Astrocyte (in vitro differentiated cells and primary cell): ENCODE measurements around the gene ZMIZ1. TPM values are rescaled to one million over a fixed set of nuclear protein-coding genes. Genes with fewer than 3 reads are reported as not detected.

Source experiments
- DNase-seq: peaks from one replicate; pipeline ENCODE4 v3.0.0-alpha.2; 2010; ENCODE audit warnings: low read depth
- FAIRE-seq: peaks from 2 replicates; lab custom pipeline; 2011; peaks lifted over from hg19 to GRCh38; lab: Jason Lieb, UNC
- H2AFZ ChIP-seq: 2 replicates; pipeline ENCODE4 v1.6.0; 2012; ENCODE audit warnings: low read depth, low read length, inconsistent platforms
- H3K27ac ChIP-seq: 2 replicates; pipeline ENCODE4 v1.5.1; 2011; ENCODE audit warnings: low read depth, low read length, inconsistent platforms
- H3K27me3 ChIP-seq: 2 replicates; pipeline ENCODE4 v1.6.0; 2011; ENCODE audit warnings: low read length, inconsistent platforms; ENCODE audit not compliant: insufficient read depth
- H3K36me3 ChIP-seq: 2 replicates; pipeline ENCODE4 v1.5.1; 2011; ENCODE audit warnings: low read length, inconsistent platforms; ENCODE audit not compliant: insufficient read depth
- H3K4me1 ChIP-seq: 2 replicates; pipeline ENCODE4 v1.5.1; 2011; ENCODE audit warnings: low read length, inconsistent platforms; ENCODE audit not compliant: insufficient read depth
- H3K4me2 ChIP-seq: 2 replicates; pipeline ENCODE4 v1.6.0; 2012; ENCODE audit warnings: low read length, inconsistent platforms
- H3K4me3 ChIP-seq: 2 replicates; pipeline ENCODE4 v1.5.1; 2011; ENCODE audit warnings: low read depth, mild to moderate bottlenecking, low read length, inconsistent platforms; ENCODE audit not compliant: insufficient read depth
- H3K79me2 ChIP-seq: 2 replicates; pipeline ENCODE4 v1.6.0; 2012; ENCODE audit warnings: mild to moderate bottlenecking, low read length, inconsistent platforms; ENCODE audit not compliant: insufficient read depth
- H3K9ac ChIP-seq: 2 replicates; pipeline ENCODE4 v1.6.0; 2012; ENCODE audit warnings: mild to moderate bottlenecking, low read length, inconsistent platforms
- H3K9me3 ChIP-seq: 2 replicates; pipeline ENCODE4 v1.5.1; 2012; ENCODE audit warnings: low read depth, mild to moderate bottlenecking, low read length, inconsistent platforms; ENCODE audit not compliant: insufficient read depth
- H4K20me1 ChIP-seq: 2 replicates; pipeline ENCODE4 v1.6.0; 2012; ENCODE audit warnings: low read length, inconsistent platforms; ENCODE audit not compliant: insufficient read depth
- H3K27ac Mint-ChIP-seq: one replicate; pipeline ENCODE4 v1.8.0; 2021; ENCODE audit warnings: mild to moderate bottlenecking, mixed read lengths; ENCODE audit not compliant: unreplicated experiment
- H3K27me3 Mint-ChIP-seq: one replicate; pipeline ENCODE4 v1.8.0; 2021; ENCODE audit warnings: low read depth, mixed read lengths; ENCODE audit not compliant: unreplicated experiment
- H3K36me3 Mint-ChIP-seq: one replicate; pipeline ENCODE4 v1.8.0; 2021; ENCODE audit warnings: low read depth, mixed read lengths; ENCODE audit not compliant: unreplicated experiment
- H3K4me1 Mint-ChIP-seq: one replicate; pipeline ENCODE4 v1.8.0; 2021; ENCODE audit warnings: low read depth, mixed read lengths; ENCODE audit not compliant: unreplicated experiment
- H3K4me3 Mint-ChIP-seq: one replicate; pipeline ENCODE4 v1.8.0; 2021; ENCODE audit warnings: mild to moderate bottlenecking, moderate library complexity, mixed read lengths; ENCODE audit not compliant: unreplicated experiment
- H3K9me3 Mint-ChIP-seq: one replicate; pipeline ENCODE4 v1.8.0; 2021; ENCODE audit warnings: mild to moderate bottlenecking, mixed read lengths; ENCODE audit not compliant: unreplicated experiment
- CTCF ChIP-seq: IDR thresholded peaks from 2 replicates; pipeline ENCODE4 v1.5.1; 2011; ENCODE audit warnings: low read depth, mild to moderate bottlenecking, inconsistent platforms, low read length, moderate library complexity; ENCODE audit not compliant: insufficient read depth
- EZH2 ChIP-seq: IDR thresholded peaks from 2 replicates; pipeline ENCODE4 v1.6.1; 2012; ENCODE audit warnings: mild to moderate bottlenecking, low read length, inconsistent platforms; ENCODE audit not compliant: insufficient read depth
- total RNA-seq: library from RNA; stranded (reverse); gene quantifications from 2 replicates; pipeline ENCODE4 v1.2.1, GENCODE V29; 2021

Gene ZMIZ1
- total RNA-seq, 1 donor from 2014 or later = 45.5 TPM

DNA sequence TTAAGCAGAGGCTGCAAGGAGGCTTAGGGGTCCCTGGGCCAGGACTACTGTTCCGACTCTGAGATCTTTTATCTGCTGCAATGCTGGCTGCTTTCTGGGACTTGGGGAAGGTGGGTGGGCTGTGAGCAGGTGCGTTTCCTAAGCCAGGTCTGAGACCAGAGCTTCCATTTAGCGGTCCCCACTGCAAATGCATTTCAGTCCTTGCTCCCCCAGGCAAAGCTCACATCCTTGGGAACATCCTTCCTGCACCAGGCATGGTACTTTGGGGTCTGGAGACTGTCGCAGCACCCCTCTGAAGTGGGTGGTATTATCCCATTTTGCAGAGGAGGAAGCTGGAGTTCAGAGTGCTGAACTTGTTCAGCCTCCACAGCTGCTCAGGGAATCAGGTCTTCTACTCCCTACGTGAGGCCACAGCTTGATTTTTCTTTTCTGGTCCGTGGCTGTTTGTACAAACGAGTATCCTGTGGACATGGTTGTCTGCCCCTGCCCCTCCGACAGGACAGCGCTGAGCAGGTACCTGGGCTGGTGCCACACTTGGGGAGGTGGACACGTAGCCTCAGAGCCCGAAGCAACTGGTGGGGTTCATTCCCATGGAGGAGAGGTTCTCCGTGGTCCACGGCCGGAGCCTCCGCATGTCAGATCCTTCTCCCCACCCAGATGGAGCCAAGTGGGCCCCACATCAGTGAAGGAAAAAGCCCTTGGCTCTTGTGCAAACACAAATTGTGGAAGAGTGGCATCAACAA, 20.0 kb downstream of the ZMIZ1 start:
- DNase-seq (no peak), FAIRE-seq (no peak)
- Histone ChIP-seq H3K4me2 (no peak overlapping the region), H3K27me3 (no peaks in the 10 kb centered on the region), H2AFZ (no peak overlapping the region), H3K9ac (no peak overlapping the region), H3K79me2 (peaks cover 99% of the 10 kb centered on the region), H3K9me3 (no peaks in the 10 kb centered on the region), H3K36me3 (no peaks in the 10 kb centered on the region), H3K4me3 (no peak overlapping the region), H4K20me1 (peaks cover 96% of the 10 kb centered on the region), H3K27ac (no peak overlapping the region), H3K4me1 (peaks cover 38% of the 10 kb centered on the region)
- Mint-ChIP-seq H3K27me3 (no peaks in the 10 kb centered on the region), H3K4me1 (peaks cover 28% of the 10 kb centered on the region), H3K36me3 (peaks cover 5% of the 10 kb centered on the region), H3K9me3 (no peaks in the 10 kb centered on the region), H3K27ac (no peak overlapping the region), H3K4me3 (no peak overlapping the region)
- no peak for TF ChIP-seq CTCF
- TF ChIP-seq EZH2 = no peak

- Mint-ChIP-seq H3K27ac (peak overlapping the region; percentile 80), H3K27me3 (no peaks in the 10 kb centered on the region), H3K9me3 (no peaks in the 10 kb centered on the region), H3K4me3 (no peak overlapping the region), H3K36me3 (peaks cover 2% of the 10 kb centered on the region), H3K4me1 (peaks cover 24% of the 10 kb centered on the region)
- Histone ChIP-seq H3K9ac (no peak overlapping the region), H3K4me3 (no peak overlapping the region), H4K20me1 (peaks cover 96% of the 10 kb centered on the region), H3K9me3 (no peaks in the 10 kb centered on the region), H3K4me2 (peak overlapping the region; percentile 15), H2AFZ (no peak overlapping the region), H3K27me3 (no peaks in the 10 kb centered on the region), H3K4me1 (peaks cover 37% of the 10 kb centered on the region), H3K36me3 (no peaks in the 10 kb centered on the region), H3K79me2 (peaks cover 99% of the 10 kb centered on the region), H3K27ac (no peak overlapping the region)
- FAIRE-seq (no peak), DNase-seq (no peak)
- TF ChIP-seq CTCF (no peak), EZH2 (no peak)
Observed at GRCh38 chr10:79089632-79090031, 20.9 kb downstream of the ZMIZ1 start.

DNA sequence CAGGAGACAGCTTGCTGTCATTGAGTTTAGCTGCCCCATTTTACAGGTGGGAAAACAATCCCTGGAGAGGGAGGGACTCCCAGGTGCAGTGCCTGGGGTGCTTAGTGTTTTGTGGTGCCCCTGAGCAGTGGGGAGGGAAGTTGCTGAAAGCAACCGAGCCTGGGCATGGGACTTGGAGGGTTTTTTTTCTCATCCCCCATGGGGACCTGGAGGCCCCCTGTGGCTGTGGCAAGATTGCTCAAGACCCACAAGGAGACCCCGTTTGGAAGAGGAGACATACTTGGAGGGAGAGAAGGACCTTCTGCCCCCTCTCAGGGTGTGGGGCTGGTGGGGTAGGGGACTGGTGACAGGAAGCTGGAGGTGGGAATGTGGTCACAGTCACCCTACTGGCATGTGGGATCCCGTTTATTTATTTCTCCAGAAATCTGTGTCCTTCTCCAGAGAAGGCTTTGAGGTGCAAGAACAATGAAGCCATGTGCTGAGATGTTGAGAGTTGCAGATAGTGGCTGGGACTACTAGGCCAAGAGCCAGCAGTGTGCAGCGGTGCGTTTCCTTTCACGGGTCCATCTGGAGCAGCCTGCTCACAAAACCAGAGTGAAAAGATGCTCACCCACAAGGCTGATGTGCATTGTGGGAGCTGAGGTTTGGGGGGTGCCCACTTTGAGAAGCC, 21.5 kb downstream of the ZMIZ1 start:
- H3K4me2 ChIP-seq = peak overlapping the region; percentile 15
- no peak for TF ChIP-seq EZH2
- no peak for TF ChIP-seq CTCF
- H3K27me3 ChIP-seq = no peaks in the 10 kb centered on the region
- H3K79me2 ChIP-seq = peaks cover 99% of the 10 kb centered on the region
- H3K4me1 ChIP-seq = peaks cover 31% of the 10 kb centered on the region
- H3K4me3 ChIP-seq = no peak overlapping the region
- H3K27ac ChIP-seq = no peak overlapping the region
- H3K36me3 ChIP-seq = no peaks in the 10 kb centered on the region
- Mint-ChIP-seq H3K27me3 (no peaks in the 10 kb centered on the region), H3K9me3 (no peaks in the 10 kb centered on the region), H3K4me1 (peaks cover 28% of the 10 kb centered on the region), H3K36me3 (peaks cover 3% of the 10 kb centered on the region), H3K27ac (no peak overlapping the region), H3K4me3 (no peak overlapping the region)
- no peaks in the 10 kb centered on the region for H3K9me3 ChIP-seq
- H2AFZ ChIP-seq = no peak overlapping the region
- H3K9ac ChIP-seq = no peak overlapping the region
- peaks cover 96% of the 10 kb centered on the region for H4K20me1 ChIP-seq
- FAIRE-seq = no peak
- DNase-seq = peak; percentile 57
